HEK293 (cell line): Measurements from ENCODE around the gene COPG1.

Experiments used
- MZF1 ChIP-seq: fragments of 450-650 bp; formaldehyde crosslinking; IDR thresholded peaks from 2 replicates; pipeline ENCODE4 v1.5.1; 2017; ENCODE audit warnings: missing biosample characterization, missing genetic modification characterization, borderline replicate concordance
- SALL2 ChIP-seq: fragments of 450-650 bp; formaldehyde crosslinking; IDR thresholded peaks from 2 replicates; pipeline ENCODE4 v1.5.0; 2017; ENCODE audit warnings: missing biosample characterization, mild to moderate bottlenecking, missing genetic modification characterization, borderline replicate concordance
- SCRT1 ChIP-seq: fragments of 450-650 bp; formaldehyde crosslinking; IDR thresholded peaks from 2 replicates; pipeline ENCODE4 v1.5.1; 2016; ENCODE audit warnings: missing biosample characterization, missing genetic modification characterization, borderline replicate concordance
- SP2 ChIP-seq: fragments of 450-650 bp; formaldehyde crosslinking; IDR thresholded peaks from 2 replicates; pipeline ENCODE4 v1.5.1; 2016; ENCODE audit warnings: missing biosample characterization, missing genetic modification characterization
- YY1 ChIP-seq: fragments of 450-650 bp; formaldehyde crosslinking; IDR thresholded peaks from 2 replicates; pipeline ENCODE4 v1.5.1; 2018; ENCODE audit warnings: missing biosample characterization, missing genetic modification characterization
- ZNF112 ChIP-seq: fragments of 450-650 bp; formaldehyde crosslinking; IDR thresholded peaks from 2 replicates; pipeline ENCODE4 v1.5.0; 2017; ENCODE audit warnings: missing biosample characterization, missing genetic modification characterization
- ZNF239 ChIP-seq: fragments of 450-650 bp; formaldehyde crosslinking; IDR thresholded peaks from 2 replicates; pipeline ENCODE4 v1.5.1; 2016; ENCODE audit warnings: missing biosample characterization, missing genetic modification characterization
- ZNF335 ChIP-seq: fragments of 450-650 bp; formaldehyde crosslinking; conservative IDR thresholded peaks from 2 replicates; pipeline ENCODE4 v1.5.1; 2016; ENCODE audit warnings: missing biosample characterization, missing genetic modification characterization
- ZNF416 ChIP-seq: fragments of 450-650 bp; formaldehyde crosslinking; IDR thresholded peaks from 2 replicates; pipeline ENCODE4 v1.5.1; 2016; ENCODE audit warnings: missing biosample characterization, missing genetic modification characterization
- ZNF530 ChIP-seq: fragments of 450-650 bp; formaldehyde crosslinking; IDR thresholded peaks from 2 replicates; pipeline ENCODE4 v1.5.1; 2016; ENCODE audit warnings: low read depth, missing biosample characterization, missing genetic modification characterization
- TF ChIP-seq, protein P1 (sequence below): fragments of 450-650 bp; formaldehyde crosslinking; IDR thresholded peaks from 2 replicates; pipeline ENCODE4 v1.5.1; 2016; ENCODE audit warnings: missing biosample characterization, missing genetic modification characterization
- TF ChIP-seq, protein P2 (sequence below): fragments of 450-650 bp; formaldehyde crosslinking; IDR thresholded peaks from 2 replicates; pipeline ENCODE4 v1.5.1; 2016; ENCODE audit warnings: missing biosample characterization, missing genetic modification characterization, low read depth
- TF ChIP-seq, protein P3 (sequence below): sonication (generic); formaldehyde crosslinking; IDR thresholded peaks from 2 replicates; pipeline ENCODE4 v1.8.1; 2022; ENCODE audit warnings: mild to moderate bottlenecking, moderate library complexity, missing genetic modification reagents
- TF ChIP-seq, protein P4 (sequence below): fragments of 450-650 bp; formaldehyde crosslinking; IDR thresholded peaks from 2 replicates; pipeline ENCODE4 v1.5.1; 2016; ENCODE audit warnings: missing biosample characterization, missing genetic modification characterization

DNA sequence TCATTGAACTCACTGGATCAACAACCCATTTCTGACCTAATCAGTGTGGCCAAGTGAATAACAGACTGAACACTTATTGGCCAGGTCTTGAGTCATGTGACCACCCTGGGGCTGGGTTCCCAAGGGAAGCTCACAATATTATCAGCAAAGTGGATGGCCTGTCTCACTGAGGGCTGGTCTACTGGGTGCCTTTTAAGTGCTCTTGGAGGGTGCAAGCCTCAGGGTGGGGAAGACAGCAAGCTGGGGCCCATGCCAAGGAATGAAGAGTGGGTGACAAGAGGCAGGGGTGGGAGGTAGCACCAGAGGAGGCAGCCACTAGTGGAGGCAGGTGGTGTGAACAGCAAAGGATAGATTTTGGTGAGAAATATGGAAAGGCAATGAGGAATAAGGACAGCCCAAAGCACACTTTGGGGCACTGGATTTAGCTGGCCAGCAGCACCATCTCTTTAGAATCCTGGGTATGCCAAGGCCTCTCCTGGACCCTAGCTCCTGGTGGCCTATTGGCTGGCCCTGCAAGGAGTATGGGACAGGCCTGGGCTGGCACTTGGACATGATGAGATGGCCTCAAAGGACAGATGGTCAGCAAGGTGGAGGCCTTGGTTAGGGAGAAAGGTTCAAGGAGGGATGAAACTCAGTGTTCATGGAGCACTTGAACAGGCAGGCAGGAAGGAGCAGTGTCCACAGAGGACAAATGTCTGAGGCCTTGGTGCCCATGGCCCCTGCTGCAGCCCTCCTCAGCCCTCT, 63.4 kb downstream of the COPG1 start:
- TF ChIP-seq ZNF239 (no peak), MZF1 (no peak), ZNF530 (tag by site-specific recombination) (no peak), ZNF416 (tag by site-specific recombination) (no peak), ZNF112 (tag by site-specific recombination) (no peak), YY1 (no peak), SALL2 (tag by site-specific recombination) (no peak), SP2 (tag by site-specific recombination) (no peak), SCRT1 (tag by site-specific recombination) (no peak), ZNF335 (tag by site-specific recombination) (no peak)
- TF ChIP-seq, protein P1, sequence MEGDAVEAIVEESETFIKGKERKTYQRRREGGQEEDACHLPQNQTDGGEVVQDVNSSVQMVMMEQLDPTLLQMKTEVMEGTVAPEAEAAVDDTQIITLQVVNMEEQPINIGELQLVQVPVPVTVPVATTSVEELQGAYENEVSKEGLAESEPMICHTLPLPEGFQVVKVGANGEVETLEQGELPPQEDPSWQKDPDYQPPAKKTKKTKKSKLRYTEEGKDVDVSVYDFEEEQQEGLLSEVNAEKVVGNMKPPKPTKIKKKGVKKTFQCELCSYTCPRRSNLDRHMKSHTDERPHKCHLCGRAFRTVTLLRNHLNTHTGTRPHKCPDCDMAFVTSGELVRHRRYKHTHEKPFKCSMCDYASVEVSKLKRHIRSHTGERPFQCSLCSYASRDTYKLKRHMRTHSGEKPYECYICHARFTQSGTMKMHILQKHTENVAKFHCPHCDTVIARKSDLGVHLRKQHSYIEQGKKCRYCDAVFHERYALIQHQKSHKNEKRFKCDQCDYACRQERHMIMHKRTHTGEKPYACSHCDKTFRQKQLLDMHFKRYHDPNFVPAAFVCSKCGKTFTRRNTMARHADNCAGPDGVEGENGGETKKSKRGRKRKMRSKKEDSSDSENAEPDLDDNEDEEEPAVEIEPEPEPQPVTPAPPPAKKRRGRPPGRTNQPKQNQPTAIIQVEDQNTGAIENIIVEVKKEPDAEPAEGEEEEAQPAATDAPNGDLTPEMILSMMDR (tag by site-specific recombination) = no peak
- TF ChIP-seq, protein P2, sequence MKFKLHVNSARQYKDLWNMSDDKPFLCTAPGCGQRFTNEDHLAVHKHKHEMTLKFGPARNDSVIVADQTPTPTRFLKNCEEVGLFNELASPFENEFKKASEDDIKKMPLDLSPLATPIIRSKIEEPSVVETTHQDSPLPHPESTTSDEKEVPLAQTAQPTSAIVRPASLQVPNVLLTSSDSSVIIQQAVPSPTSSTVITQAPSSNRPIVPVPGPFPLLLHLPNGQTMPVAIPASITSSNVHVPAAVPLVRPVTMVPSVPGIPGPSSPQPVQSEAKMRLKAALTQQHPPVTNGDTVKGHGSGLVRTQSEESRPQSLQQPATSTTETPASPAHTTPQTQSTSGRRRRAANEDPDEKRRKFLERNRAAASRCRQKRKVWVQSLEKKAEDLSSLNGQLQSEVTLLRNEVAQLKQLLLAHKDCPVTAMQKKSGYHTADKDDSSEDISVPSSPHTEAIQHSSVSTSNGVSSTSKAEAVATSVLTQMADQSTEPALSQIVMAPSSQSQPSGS = no peak
- TF ChIP-seq, protein P3, sequence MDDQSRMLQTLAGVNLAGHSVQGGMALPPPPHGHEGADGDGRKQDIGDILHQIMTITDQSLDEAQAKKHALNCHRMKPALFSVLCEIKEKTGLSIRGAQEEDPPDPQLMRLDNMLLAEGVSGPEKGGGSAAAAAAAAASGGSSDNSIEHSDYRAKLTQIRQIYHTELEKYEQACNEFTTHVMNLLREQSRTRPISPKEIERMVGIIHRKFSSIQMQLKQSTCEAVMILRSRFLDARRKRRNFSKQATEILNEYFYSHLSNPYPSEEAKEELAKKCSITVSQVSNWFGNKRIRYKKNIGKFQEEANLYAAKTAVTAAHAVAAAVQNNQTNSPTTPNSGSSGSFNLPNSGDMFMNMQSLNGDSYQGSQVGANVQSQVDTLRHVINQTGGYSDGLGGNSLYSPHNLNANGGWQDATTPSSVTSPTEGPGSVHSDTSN (CRISPR knock-in tag) = no peak
- TF ChIP-seq, protein P4, sequence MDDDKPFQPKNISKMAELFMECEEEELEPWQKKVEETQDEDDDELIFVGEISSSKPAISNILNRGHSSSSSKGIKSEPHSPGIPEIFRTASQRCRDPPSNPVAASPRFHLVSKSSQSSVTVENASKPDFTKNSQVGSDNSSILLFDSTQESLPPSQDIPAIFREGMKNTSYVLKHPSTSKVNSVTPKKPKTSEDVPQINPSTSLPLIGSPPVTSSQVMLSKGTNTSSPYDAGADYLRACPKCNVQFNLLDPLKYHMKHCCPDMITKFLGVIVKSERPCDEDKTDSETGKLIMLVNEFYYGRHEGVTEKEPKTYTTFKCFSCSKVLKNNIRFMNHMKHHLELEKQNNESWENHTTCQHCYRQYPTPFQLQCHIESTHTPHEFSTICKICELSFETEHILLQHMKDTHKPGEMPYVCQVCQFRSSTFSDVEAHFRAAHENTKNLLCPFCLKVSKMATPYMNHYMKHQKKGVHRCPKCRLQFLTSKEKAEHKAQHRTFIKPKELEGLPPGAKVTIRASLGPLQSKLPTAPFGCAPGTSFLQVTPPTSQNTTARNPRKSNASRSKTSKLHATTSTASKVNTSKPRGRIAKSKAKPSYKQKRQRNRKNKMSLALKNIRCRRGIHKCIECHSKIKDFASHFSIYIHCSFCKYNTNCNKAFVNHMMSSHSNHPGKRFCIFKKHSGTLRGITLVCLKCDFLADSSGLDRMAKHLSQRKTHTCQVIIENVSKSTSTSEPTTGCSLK (tag by site-specific recombination) = no peak
